SHP77 (cell line): ENCODE results near the gene CD48.

ENCODE experiments used
- DNase-seq, 2 experiments: peaks; one replicate each; lab custom pipeline; 2025; lab: John Stamatoyannopoulos, UW

The CD48 gene

DNA sequence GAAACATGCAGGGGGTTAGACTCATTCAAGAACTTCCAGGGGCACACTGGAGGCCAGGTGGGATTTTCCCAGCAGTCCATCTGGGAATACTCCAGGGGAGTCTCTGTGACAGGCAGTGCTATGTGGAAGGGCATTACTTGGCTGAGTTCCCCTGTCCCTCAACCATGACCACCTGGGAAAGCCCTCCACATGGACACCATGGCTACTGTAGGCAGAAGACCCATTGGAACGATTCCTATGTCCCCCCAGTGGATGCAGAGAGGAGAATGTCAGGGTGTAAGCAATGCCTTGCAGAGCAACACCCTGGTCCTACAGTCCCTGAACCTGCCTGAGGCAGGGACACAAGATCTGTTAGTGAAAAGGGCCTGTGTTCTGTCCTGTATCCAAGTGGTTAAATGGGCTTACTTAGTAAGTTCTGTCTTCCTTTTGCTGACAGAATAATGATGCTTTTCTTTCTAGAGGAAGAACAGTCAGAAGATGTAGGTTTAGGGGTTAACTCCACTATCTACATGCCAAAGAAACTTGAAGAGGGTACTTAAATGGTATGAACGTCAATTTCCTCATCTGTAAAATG, 78.2 kb downstream of the CD48 start:
- no peak for DNase-seq

DNA sequence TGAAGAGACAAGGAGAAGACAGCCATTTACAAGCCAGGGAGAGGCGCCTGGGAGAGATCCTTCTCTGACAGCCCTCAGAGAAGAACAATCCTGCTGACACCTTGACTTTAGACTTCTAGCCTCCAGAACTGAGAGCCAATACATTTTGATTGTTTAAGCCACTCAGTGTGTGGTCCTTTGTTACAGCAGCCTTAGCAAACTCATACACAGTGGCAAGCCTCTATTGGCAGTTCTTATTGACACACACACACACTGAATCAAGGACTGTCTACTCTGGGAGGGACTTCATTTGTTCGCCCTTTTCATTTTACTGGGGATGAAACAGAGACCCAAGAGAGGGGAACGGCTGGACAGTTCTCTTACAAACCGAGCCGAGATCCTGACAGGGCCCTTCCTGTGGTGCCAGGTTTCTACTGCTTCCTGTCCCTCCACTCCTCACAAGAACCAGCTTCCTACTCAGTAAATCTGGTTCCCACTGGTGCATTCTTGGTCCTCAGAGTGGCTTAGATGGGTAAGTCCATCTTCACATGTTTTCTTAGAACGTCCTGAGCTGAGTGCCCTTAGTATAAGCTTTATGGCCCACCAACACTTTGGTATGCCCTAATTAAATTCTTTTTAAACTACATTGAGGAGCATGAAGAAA, 79.5 kb downstream of the CD48 start:
- no peak for DNase-seq

DNA sequence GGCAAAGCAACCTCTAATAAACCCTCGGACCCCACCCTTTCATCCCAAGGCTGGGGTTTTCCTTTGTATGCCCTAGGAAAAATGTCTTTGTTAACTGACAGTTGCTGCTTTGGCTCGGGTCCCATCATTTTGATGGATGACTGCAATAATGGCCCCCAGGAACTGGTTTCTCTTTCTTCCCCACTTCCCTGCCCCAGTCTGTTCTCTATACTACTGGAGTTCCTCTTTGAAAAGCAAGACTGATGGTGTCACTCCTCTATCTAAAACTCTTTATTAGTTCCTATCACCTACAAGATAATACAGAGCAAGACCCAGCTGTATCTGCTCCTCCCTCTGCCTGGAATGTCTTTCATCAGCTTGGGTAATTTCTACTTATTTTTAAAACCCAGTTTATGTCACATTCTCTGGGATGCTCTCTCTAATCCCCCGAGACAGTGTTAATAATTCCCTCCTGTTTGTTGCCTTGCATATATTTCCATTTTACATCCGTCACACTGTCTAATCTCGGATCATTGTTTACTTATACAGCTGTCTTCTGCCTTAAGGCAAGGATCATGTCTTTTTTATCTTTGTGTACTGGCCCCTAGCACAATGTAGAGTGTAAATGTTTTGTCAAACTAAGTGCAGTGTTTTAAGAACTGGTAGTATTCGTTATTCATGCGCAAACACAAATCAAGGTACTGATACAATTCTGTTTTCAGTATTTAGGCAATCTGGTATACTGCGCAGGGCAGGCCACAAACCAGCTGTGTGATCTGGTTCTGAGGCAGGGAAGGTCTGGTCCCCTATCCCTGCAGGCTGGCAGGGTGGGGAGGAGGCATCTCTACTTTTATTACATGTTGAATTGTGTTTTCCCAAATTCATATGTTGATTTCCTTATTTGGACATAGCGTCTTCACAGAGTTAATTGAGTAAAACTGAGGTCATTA, 80.8 kb downstream of the CD48 start:
- DNase-seq = no peak

DNA sequence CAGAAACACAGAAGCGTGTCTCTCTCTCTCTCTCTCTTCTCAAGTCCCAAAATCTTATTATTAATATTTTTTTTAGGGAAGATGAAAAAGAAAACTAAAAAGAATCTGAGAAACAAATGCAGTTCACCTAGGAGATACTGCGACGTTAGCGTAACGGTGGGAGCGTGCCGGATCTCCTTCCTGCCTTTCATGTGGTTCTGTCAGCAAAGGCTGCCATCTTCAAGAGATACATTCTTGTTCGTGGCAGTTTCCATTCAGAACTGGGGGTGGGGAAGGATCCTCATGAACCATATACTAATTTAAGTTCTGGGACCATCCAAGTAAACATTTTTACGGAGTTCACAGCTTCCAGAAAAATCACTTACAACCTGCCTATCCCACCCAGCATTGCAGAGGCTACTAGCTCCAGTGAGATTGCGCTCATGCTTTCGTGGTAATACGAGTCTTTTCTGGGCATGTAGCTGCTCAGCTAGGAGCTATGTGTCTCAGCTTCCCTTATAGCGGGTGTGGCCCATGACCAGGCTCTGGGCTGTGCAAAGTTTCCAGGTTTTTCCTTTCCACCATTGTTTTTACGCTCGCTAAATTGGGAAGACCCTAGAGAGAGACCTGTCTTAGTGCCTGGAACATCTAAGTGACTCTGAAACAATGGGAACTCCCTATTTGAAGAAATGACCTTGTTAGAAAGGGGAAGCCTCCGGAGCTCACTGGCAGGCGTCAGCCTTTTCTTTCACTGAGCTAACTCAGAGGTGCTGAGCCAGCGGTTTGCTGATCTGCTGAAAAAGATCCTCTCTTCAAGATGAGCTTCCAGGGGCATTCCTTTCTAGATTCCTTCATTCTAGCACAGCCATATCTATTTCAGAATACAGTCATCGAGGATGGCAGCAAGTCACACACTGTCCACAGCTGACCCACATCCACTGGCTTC, 82.1 kb downstream of the CD48 start:
- no peak for DNase-seq

DNA sequence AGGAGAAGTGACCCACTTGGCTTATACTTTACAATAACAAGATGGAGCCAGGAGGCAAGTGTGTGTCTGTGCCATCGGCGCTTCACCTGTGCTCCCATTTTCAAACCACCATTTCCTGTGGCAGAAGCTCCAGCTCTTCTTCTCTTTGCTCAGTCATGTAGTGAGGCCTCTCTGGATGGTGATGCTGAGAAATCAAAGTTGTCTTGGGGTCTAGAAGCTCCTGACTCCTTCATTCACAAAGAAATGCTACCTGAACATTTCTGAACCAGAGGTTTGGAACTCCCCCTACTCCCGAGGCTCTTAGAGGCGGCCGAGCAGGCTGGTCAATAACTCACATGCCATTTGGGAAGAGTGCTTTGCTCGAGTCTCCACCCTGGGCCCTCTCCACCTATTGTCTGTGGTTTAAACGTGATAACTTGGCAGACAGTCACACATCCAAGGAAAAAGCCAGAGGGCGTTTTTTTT, 82.8 kb downstream of the CD48 start:
- DNase-seq = no peak
